ENCODE data around the gene HSBP1L1.

- TF ChIP-seq CTCF (IDR thresholded peaks at IDR 0.05) (no peak), POLR2A (IDR thresholded peaks at IDR 0.05) (no peak)
Measured at GRCh38 chr18:79939096-79939495, 25.3 kb upstream of the HSBP1L1 start.
